Activated naive CD4-positive, alpha-beta T cell treated with anti-CD3 and anti-CD28 coated beads for 36 hours (primary cell): ENCODE data around the gene CAMK1D. TPM values are rescaled to one million over a fixed set of nuclear protein-coding genes. Genes with fewer than 3 reads are reported as not detected.

Experiments
- CTCF ChIA-PET: fragments of 350-600 bp; sonication (Branson Sonifier 250); formaldehyde crosslinking; loops from one replicate; lab custom pipeline; 2021; ENCODE audit warnings: antibody characterized with exemption; lab: Charles Lee
- DNase-seq: peaks from one replicate; pipeline ENCODE4 v3.0.0-alpha.2; 2020
- H3K27ac Mint-ChIP-seq: one replicate; pipeline ENCODE4 v1.8.0; 2021; ENCODE audit warnings: mild to moderate bottlenecking, mixed read lengths
- H3K27me3 Mint-ChIP-seq: one replicate; pipeline ENCODE4 v1.8.0; 2021; ENCODE audit warnings: low read depth, mixed read lengths
- H3K36me3 Mint-ChIP-seq: one replicate; pipeline ENCODE4 v1.8.0; 2021; ENCODE audit warnings: low read depth, mixed read lengths
- H3K4me1 Mint-ChIP-seq: one replicate; pipeline ENCODE4 v1.8.0; 2021; ENCODE audit warnings: low read depth, mixed read lengths
- H3K4me3 Mint-ChIP-seq: one replicate; pipeline ENCODE4 v1.8.0; 2021; ENCODE audit warnings: mild to moderate bottlenecking, moderate library complexity, mixed read lengths
- H3K9me3 Mint-ChIP-seq: one replicate; pipeline ENCODE4 v1.8.0; 2021; ENCODE audit warnings: mixed read lengths
- intact Hi-C: fragments of 100-400 bp; cut with micrococcal nuclease; formaldehyde crosslinking; loops from one replicate; pipeline ENCODE4 v1.15.1; 2023
- total RNA-seq, 2 experiments: library from RNA; stranded (reverse); gene quantifications; one replicate each; pipeline ENCODE4 v1.2.3, GENCODE V29; 2021

The CAMK1D gene
- total RNA-seq, 2 experiments from 2014 or later = 9.5 to 11.3 TPM

DNA sequence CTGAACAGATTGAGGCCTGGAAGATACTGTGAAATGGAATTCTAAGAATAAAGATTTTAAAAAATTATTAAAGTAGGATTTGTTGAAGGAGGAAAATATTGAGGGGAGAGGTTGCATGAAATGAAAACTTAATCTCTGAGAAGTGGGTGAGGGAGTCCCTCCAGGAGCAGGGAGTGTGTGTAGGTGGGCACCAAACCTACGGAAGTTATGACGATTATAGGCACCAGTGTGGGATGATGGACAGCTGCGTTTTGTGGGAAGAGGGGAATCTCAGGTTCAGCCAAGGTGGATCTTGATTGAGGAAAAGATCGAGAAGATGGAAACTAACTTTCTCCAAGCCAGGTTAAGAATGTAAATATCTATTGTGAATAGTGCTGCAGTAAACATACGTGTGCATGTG is 405.7 kb downstream of the CAMK1D start:
- H3K4me3 Mint-ChIP-seq = no peak overlapping the region
- peaks cover 6% of the 10 kb centered on the region for H3K36me3 Mint-ChIP-seq
- no peaks in the 10 kb centered on the region for H3K4me1 Mint-ChIP-seq
- DNase-seq = no peak
- intact Hi-C loops = no loop called here
- no peaks in the 10 kb centered on the region for H3K9me3 Mint-ChIP-seq
- no peaks in the 10 kb centered on the region for H3K27me3 Mint-ChIP-seq
- CTCF ChIA-PET = no interaction called here
- H3K27ac Mint-ChIP-seq = no peak overlapping the region

DNA sequence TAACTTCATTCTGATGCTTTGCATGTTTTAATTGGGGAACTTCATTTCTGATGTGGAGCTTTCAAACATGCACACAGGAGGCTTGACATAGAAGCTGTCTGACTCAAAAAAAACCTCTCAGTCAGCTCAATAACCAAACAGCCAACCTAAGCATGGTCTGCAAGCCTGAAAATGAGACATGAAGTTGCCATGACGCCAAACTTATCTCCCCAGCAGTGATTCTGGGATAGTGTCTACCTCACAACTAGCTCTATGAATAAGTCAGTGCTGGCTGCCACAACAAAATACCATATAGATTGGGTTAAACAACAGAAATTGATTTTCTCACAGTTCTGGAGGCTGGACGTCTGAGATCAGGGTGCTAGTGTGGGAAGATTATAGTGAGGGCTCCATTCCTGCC is 408.0 kb downstream of the CAMK1D start:
- intact Hi-C loops = no loop called here
- Mint-ChIP-seq H3K9me3 (no peaks in the 10 kb centered on the region), H3K4me3 (no peak overlapping the region), H3K36me3 (peaks cover 10% of the 10 kb centered on the region), H3K4me1 (no peaks in the 10 kb centered on the region), H3K27ac (no peak overlapping the region), H3K27me3 (no peaks in the 10 kb centered on the region)
- CTCF ChIA-PET = interaction anchor here (0.8 to 1.1 kb wide), 2 partner anchors 25 to 542 kb away, joined by 3 read pairs; no protein-coding TSS in a partner anchor
- no peak for DNase-seq

DNA sequence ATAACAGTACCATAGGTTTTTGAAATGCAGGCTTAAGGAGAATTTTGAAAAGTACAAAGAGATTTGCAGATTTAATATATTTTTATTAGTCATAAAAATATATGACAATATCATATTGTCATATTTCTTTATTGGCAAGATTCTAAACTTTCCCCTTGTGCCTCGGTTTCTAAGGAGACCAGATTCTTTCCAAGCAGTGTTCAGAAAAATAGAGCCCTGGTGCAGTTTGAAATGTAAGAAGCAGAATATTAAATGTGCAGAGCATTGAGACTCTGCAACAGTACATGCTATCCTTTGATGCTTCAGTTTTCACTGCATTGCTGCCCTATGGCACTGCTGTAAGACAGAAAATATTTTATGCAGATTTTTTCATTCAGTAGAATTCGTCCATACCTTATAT is 408.9 kb downstream of the CAMK1D start:
- intact Hi-C loops = no loop called here
- H3K4me1 Mint-ChIP-seq = no peaks in the 10 kb centered on the region
- no peak for DNase-seq
- H3K36me3 Mint-ChIP-seq = peaks cover 12% of the 10 kb centered on the region
- no peak overlapping the region for H3K4me3 Mint-ChIP-seq
- H3K27me3 Mint-ChIP-seq = no peaks in the 10 kb centered on the region
- H3K27ac Mint-ChIP-seq = no peak overlapping the region
- CTCF ChIA-PET = no interaction called here
- no peaks in the 10 kb centered on the region for H3K9me3 Mint-ChIP-seq

DNA sequence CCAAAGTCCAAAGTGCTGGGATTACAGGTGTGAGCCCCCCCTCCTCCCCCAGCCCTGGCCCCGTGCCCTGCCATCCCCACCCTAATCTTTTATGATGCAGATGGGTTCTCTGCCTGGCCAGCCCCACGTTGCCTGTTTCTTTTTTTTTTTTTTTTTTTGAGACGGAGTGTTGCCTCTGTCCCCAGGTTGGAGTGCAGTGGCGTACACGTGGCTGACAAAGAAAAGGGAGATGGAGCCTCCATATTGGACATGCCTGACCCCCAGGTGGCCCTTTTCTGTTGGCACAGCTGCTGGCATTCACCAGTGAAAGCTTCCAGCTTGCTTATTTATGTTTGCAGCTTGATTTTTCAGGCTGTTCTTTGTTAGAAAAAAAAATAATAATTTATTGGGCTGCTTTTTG is 416.9 kb downstream of the CAMK1D start:
- H3K9me3 Mint-ChIP-seq = no peaks in the 10 kb centered on the region
- H3K27ac Mint-ChIP-seq = no peak overlapping the region
- H3K4me1 Mint-ChIP-seq = no peaks in the 10 kb centered on the region
- intact Hi-C loops = no loop called here
- H3K27me3 Mint-ChIP-seq = no peaks in the 10 kb centered on the region
- H3K36me3 Mint-ChIP-seq = peaks cover 25% of the 10 kb centered on the region
- H3K4me3 Mint-ChIP-seq = no peak overlapping the region
- no peak for DNase-seq
- CTCF ChIA-PET = interaction anchor here (1.2 kb wide), 1 partner anchor 16 kb away, joined by 3 read pairs; no protein-coding TSS in a partner anchor

DNA sequence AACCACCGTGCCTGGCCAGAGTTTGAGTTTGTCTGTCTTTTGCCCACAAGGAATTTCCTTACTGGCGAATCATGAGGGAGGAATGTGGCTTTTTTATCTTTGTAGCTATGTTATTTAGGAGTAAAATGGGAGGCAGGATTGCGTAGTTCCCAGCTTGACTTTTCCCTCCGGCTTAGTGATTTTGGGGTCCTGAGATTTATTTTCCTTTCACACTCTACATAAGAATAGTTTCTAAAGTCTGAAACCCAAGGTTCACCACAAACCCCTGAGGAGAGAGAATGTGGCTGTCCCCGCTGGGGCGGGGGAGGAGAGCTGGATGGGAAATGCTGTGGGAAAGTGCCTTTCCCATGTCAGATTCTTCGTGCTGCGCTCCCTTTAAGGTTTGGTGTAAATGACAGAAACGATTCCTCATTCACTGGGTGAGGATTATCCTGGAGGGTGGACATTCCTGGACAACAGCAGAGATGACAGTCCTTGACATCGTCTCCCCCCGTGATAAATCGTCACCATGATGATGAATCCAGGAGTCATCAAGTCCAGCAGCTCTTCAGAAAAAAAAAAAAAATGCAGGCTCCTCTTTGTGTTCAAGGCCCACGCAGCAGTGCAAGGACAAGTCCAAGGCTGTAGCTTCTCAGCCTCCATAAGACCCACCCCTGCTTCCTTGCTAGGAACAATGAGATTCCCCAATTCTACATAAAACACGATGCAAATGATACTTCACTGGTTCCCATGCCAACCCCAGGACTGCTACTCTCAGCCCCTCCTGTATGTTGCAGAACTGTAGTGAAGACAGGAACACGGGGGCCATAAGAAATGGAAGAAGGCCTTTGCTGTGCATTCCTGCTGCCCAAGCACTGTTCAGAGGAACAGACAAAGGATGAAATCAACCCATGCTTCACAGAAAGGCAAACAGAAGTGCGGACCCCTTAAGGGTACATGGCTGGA is 419.1 kb downstream of the CAMK1D start:
- no peak overlapping the region for H3K4me3 Mint-ChIP-seq
- CTCF ChIA-PET = interaction anchor here (1.0 kb wide), 1 partner anchor 14 kb away, joined by 3 read pairs; no protein-coding TSS in a partner anchor
- intact Hi-C loops = no loop called here
- H3K27ac Mint-ChIP-seq = no peak overlapping the region
- H3K27me3 Mint-ChIP-seq = no peaks in the 10 kb centered on the region
- no peak for DNase-seq
- H3K36me3 Mint-ChIP-seq = peaks cover 24% of the 10 kb centered on the region
- no peaks in the 10 kb centered on the region for H3K9me3 Mint-ChIP-seq
- H3K4me1 Mint-ChIP-seq = no peaks in the 10 kb centered on the region

DNA sequence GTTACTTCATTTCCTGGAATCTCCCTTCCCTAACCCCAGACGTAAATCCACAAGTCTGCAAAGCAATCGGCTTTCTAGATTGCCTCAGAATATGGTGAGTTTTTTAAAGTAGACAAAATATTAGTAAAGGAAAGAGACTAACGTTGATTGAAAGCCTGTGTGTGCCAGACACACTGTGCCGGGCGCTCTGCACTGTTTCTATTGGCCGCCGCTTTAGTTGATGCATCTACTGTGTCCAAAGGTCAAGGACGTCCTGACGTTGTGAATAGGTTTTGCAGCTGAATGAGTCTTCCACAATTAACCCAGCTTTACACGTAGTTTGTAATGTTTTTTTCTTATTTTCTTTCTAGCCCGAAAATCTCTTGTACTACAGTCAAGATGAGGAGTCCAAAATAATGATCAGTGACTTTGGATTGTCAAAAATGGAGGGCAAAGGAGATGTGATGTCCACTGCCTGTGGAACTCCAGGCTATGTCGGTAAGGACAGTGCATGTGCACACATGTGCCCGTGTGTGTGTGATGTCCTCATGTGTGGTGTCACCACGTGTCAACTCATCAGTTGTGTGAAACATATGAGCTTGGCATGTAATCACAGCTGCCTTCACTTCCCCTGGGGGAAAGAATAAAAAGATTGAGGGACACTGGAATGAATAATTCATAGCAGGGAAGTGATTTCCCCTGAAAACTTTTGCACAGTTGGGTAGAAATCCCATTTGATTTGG is 420.1 kb downstream of the CAMK1D start:
- Mint-ChIP-seq H3K27me3 (no peaks in the 10 kb centered on the region), H3K4me3 (no peak overlapping the region), H3K9me3 (no peaks in the 10 kb centered on the region), H3K36me3 (peaks cover 24% of the 10 kb centered on the region), H3K4me1 (no peaks in the 10 kb centered on the region), H3K27ac (no peak overlapping the region)
- intact Hi-C loops = no loop called here
- DNase-seq = no peak
- CTCF ChIA-PET = interaction anchor here (1.0 kb wide), 1 partner anchor 13 kb away, joined by 3 read pairs; no protein-coding TSS in a partner anchor

DNA sequence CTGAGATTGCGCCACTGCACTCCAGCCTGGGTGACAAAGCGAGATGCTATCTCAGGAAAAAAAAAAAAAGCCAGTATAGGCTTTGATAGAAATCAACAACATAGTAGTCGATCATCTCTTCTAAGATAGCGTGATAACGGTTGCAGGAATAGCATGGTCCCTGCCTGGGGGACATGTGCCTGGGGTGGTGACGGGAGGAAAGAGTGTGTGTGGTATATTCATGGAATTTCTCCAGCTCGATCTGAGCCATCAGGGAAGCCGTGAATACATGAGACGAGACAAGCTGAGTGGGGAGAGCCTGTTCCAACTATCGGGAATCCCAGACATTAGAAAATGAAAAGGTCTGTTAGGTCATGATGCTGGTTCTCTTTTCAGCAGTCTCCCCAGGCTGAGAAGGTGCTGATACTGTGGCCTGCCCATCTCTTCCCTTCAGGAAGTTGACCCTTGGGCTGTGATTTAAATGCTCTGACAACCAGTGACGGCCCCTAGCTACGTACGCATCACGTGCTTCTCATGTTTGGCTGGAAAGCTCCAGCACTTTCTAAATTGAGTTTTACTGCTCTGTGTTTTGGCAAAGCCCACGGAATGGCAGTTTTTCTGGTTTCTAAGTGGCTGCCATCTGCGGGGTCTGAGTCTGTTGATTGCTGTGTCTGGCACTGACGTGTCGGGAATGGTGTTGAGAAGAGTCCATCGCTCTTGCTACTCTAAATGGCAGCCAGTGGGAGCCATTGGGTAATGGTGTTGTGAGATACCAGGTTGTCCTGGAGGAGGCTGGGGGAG is 422.8 kb downstream of the CAMK1D start:
- Mint-ChIP-seq H3K4me3 (no peak overlapping the region), H3K9me3 (no peaks in the 10 kb centered on the region), H3K4me1 (peaks cover 2% of the 10 kb centered on the region), H3K36me3 (peaks cover 27% of the 10 kb centered on the region), H3K27ac (no peak overlapping the region), H3K27me3 (no peaks in the 10 kb centered on the region)
- DNase-seq = no peak
- CTCF ChIA-PET = interaction anchor here (1.8 kb wide), 1 partner anchor 10 kb away, joined by 5 read pairs; no protein-coding TSS in a partner anchor
- intact Hi-C loops = no loop called here

DNA sequence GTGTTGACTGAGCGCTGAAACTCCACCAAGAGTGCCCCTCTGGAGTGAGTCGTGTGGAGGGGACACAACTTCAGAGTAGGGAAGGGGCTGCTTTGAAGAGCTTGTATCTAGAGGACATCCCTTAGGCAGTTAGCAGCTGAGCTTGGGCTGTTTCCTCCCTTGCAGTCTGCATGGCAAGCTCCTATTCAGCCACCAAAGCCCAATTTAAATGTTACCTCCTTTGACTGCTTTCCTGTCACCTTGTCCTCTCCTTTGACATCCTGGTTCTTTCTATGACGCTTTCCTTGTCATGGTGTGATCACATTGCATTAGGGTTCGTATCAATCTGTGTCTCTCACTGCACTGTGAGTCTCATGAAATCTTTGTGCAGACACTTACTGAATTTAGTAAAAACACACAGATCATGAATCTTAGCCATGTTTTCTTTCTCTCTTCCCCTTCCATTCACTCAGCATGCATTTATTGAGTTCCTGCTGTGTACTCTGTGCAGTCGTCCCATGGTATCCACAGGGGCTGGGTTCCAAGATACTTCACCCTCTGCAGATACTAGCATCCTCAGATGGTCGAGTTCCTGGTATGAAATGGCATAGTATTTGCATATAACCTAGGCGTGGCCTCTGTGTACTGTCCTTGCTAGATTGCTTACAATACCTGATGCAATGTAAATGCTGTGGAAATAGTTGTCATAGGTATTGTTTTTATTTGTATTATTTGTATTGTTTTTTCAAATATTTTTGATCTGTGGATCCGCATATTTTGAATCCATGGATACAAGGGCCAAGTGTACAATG is 423.6 kb downstream of the CAMK1D start:
- DNase-seq = no peak
- peaks cover 7% of the 10 kb centered on the region for H3K4me1 Mint-ChIP-seq
- H3K36me3 Mint-ChIP-seq = peaks cover 27% of the 10 kb centered on the region
- CTCF ChIA-PET = interaction anchor here (0.6 to 1.8 kb wide), 2 partner anchors 9 to 174 kb away, joined by 4 to 5 read pairs; no protein-coding TSS in a partner anchor
- no peak overlapping the region for H3K27ac Mint-ChIP-seq
- H3K27me3 Mint-ChIP-seq = no peaks in the 10 kb centered on the region
- intact Hi-C loops = no loop called here
- no peaks in the 10 kb centered on the region for H3K9me3 Mint-ChIP-seq
- no peak overlapping the region for H3K4me3 Mint-ChIP-seq

DNA sequence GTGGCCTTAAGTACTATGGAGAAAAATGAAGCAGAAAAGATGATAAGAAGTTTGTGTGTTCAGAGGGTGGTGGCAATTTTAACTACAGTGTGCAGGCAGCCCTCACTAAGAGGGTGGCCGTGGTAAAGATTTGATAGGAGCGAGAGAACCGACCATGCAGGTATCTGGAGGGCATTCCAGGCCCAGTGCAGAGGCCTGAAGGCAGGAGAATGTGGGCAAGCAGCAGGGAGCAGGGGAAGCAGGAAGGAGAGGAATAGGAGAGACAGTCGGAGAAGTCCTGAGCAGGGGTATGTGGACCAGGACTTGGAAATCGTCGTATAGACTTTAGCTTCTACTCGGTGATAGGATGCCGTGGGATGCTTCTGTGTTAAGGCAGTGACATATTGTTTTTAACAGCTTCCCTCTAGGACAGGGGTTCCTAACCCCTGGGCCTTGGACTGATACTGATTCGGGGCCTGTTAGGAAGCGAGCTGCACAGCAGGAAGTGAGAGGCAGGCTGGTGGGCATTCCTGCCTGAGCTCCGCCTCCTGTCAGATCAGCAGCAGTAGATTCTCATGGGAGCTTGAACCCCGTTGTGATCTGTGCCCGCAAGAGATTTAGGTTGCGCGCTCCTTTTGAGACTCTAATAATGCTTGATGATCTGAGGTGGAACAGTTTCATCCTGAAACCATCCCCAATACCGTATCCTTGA is 425.0 kb downstream of the CAMK1D start:
- Mint-ChIP-seq H3K27ac (no peak overlapping the region), H3K27me3 (no peaks in the 10 kb centered on the region), H3K36me3 (peaks cover 19% of the 10 kb centered on the region), H3K4me1 (peaks cover 10% of the 10 kb centered on the region), H3K9me3 (no peaks in the 10 kb centered on the region), H3K4me3 (no peak overlapping the region)
- intact Hi-C loops = no loop called here
- DNase-seq = no peak
- CTCF ChIA-PET = interaction anchor here (0.6 to 1.8 kb wide), 2 partner anchors 8 to 173 kb away, joined by 4 to 5 read pairs; no protein-coding TSS in a partner anchor

DNA sequence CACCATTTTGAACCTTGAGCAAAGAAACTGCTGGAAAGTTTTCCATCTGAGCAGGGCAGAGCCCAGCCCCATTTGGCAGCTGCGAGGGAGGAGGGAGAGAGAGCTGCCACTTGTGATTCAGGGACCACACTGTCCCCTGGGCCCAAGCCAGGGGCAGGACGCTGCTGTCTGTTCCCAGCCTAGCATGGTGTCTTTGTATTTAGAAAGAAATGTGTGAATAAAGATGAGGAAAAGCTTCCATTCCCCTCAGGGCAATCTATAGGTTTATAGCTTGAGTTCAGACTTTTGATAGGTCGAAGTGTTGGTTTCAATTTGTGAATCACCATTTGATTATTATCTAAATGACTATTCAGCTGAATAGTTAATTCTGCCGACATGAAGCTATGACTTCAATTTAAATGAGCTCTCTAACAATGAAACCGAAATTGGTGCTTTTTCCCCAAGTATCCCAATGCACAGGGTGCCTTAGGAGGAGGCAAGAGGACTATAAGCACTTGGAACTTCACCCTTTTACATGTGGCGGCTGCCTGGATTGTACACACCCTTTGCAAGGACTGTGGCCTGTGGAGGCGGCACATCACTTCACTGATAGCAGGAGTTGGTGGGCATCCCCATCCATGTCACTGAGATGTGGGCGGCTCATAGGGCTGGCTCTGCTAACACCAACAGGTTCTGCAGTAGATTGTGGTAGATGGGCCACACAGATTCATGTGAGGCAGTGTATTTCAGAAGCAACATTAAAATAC is 428.7 kb downstream of the CAMK1D start:
- Mint-ChIP-seq H3K4me3 (no peak overlapping the region), H3K4me1 (peaks cover 10% of the 10 kb centered on the region), H3K9me3 (no peaks in the 10 kb centered on the region), H3K36me3 (peaks cover 4% of the 10 kb centered on the region), H3K27me3 (no peaks in the 10 kb centered on the region), H3K27ac (no peak overlapping the region)
- intact Hi-C loops = no loop called here
- CTCF ChIA-PET = no interaction called here
- DNase-seq = peak; percentile 18
